WI38 (cell line): ENCODE data around the gene SNX5.

ENCODE experiments used
- H3K4me3 ChIP-seq: 2 replicates; pipeline ENCODE4 v1.5.1; 2011; ENCODE audit warnings: low read depth, mild to moderate bottlenecking, control low read depth, low read length
- CTCF ChIP-seq: IDR thresholded peaks from 2 replicates; pipeline ENCODE4 v1.5.1; 2012; ENCODE audit warnings: low read depth, mild to moderate bottlenecking, control low read depth, low read length

The SNX5 gene

GRCh38 chr20:17910828-17911294 is 57.7 kb downstream of the SNX5 start:
- no peak for TF ChIP-seq CTCF

GRCh38 chr20:17909869-17910321 is 58.7 kb downstream of the SNX5 start:
- TF ChIP-seq CTCF, result no peak
- no peak overlapping the region for H3K4me3 ChIP-seq

More at GRCh38 chr20:17910828-17911294, 57.7 kb downstream of the SNX5 start:
- no peak overlapping the region for H3K4me3 ChIP-seq

- no peak overlapping the region for H3K4me3 ChIP-seq
- no peak for TF ChIP-seq CTCF
These were observed 63.0 kb downstream of the SNX5 start for GRCh38 chr20:17905544-17905943.

GRCh38 chr20:17904027-17904426 is 64.6 kb downstream of the SNX5 start:
- no peak for TF ChIP-seq CTCF
- no peak overlapping the region for H3K4me3 ChIP-seq

GRCh38 chr20:17902531-17903083 is 66.0 kb downstream of the SNX5 start:
- no peak for TF ChIP-seq CTCF
- H3K4me3 ChIP-seq, result no peak overlapping the region

- no peak overlapping the region for H3K4me3 ChIP-seq
- no peak for TF ChIP-seq CTCF
These were observed 66.6 kb downstream of the SNX5 start for GRCh38 chr20:17901971-17902370.

- TF ChIP-seq CTCF, result peak; percentile 92
- H3K4me3 ChIP-seq, result no peak overlapping the region
These were observed 70.0 kb downstream of the SNX5 start for GRCh38 chr20:17898548-17898994.
